Stimulated activated CD4-positive, alpha-beta T cell treated with anti-CD3 and anti-CD28 coated beads, Interleukin-12 subunit alpha, Interleukin-12 subunit beta, amount 100 ng/mL, for 24 hours (primary cell): Measurements from ENCODE around the gene RFX4.
"Not testable (repeated sequence)": the region's sequence is repeated elsewhere in the genome, so short reads cannot be mapped to it uniquely, and the experiment has no call there.

Source experiments
- DNase-seq, 2 experiments: peaks; one replicate each; pipeline ENCODE4 v3.0.0-alpha.2; 2020; ENCODE audit warnings: low read depth in 2 of 2

RFX4 gene

GRCh38 chr12:106690569-106691305 lies 107.9 kb downstream of the RFX4 start:
- no peak for DNase-seq

DNA sequence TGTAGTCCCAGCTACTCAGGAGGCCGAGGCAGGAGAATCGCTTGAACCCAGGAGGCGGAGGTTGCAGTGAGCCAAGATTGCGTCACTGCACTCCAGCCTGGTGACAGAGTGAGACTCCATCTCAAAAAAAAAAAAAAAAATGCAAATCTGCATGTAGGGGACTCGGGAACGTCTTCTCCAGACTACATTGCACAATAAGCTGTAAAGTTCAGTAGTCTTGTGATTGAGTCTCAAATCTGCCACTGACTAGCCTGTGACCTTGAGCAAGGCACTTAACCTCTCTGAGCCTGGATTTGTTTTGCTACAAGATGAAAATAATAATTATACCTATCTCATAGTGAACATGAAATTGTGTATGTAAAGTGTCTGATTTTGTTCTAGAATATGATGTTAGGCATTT lies 109.2 kb downstream of the RFX4 start:
- not testable (repeated sequence) for DNase-seq

- no peak for DNase-seq
Measured at GRCh38 chr12:106692896-106693820, 110.4 kb downstream of the RFX4 start.

DNA sequence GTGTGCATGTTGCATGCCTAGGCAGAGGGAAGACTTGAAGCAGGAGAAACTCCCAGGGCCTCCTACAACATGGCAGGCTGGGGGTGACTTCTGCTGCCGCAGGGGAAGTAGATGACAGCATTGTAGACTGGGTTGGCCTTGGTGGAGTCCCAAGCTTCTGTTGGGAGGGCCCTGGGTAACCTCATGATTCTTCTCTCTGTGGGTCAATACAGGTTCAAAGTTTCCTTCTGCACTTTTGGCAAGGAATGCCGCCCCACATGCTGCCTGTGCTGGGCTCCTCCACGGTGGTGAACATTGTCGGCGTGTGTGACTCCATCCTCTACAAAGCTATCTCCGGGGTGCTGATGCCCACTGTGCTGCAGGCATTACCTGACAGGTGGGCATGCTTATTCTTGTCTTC lies 113.3 kb downstream of the RFX4 start:
- no peak for DNase-seq

DNA sequence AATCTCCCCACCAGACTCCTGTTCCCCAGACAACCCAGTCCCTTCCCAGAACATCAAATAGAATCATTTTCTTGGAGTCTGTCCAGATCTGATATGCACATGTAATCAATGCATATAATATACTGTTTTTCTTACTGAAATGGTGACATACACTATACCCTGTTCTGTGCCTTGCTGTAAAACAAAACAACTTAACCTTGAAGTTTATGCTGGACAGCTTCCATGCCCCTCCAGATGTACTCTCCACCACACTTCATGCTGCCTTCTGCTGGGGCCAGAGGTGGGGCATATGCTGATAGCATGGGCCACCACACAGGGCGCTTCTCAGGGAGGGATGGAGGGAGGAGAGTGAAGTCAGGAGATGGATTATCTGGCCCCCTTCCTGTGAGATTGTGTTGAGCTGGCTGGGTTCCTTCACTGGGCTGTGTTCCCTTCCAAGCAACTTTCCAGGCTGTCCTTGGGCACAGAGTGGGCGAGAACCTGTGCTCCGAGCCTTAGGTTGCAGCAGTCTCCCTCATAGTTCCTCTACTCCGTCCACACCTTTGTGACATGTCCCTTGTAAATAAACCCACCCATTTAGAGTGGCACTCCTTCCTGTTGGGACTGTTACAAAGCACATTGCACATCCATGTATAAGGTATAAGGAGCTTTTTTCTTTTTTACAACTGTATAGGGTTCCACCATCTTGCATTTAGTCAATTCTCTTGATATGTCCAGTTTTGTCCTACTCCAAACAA lies 114.0 kb downstream of the RFX4 start:
- DNase-seq, result no peak

DNA sequence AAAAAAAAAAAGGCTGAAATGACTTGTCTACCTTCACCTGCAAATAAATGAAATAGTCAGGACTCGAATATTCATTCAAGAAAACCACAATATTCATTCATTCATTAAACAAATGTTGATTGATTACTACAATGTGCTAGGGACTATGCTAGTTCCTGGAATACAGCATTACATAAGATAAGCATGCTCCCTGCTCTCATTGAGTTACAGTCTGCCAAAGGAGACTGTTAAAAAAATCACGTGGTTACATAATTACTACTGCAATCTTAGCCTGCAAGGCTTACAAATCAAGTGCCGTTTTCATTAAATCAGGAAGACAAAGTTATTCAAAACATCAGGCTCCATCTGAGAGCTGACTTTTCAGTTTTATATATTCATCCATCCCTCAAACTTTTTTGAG lies 121.3 kb downstream of the RFX4 start:
- DNase-seq, result no peak

GRCh38 chr12:106705971-106706370 lies 123.2 kb downstream of the RFX4 start:
- no peak for DNase-seq

GRCh38 chr12:106709068-106709511 lies 126.3 kb downstream of the RFX4 start:
- no peak for DNase-seq

DNA sequence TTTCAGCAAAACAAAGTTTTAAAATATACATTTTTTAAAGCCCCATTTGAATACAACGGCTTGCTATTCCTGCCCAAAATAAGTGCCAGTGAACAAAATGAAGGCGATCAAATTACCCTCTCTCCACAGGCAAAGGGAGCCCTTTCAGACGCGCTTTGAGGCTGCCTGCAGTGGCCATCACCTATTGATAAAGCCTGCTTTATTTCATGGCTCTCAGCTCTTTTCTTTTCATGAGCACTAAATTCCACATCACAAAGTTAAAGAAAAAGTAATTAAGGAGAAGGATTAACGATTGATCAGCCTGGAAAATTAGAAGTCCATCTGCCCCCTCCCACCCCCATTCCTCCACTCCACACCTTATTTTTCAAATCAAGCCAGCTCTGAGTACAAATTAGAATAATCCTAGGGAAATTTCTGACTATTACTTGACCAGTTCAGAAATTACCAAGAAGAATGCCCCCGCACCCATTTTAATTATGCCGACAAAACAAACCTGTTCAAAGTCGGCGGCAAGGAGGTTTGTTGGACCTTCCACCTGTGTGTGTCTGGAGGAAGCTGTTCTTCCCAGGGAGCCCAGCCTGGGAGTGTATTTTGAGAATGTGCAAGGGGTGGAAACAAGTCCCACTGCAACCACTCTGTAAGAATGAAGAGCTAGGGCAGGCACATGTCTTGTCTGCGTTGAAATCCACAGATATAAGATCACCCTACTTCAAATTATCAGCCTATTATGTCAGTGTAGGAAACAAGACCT lies 127.5 kb downstream of the RFX4 start:
- no peak for DNase-seq

- no peak for DNase-seq
Measured at GRCh38 chr12:106711316-106711715, 128.5 kb downstream of the RFX4 start.

DNA sequence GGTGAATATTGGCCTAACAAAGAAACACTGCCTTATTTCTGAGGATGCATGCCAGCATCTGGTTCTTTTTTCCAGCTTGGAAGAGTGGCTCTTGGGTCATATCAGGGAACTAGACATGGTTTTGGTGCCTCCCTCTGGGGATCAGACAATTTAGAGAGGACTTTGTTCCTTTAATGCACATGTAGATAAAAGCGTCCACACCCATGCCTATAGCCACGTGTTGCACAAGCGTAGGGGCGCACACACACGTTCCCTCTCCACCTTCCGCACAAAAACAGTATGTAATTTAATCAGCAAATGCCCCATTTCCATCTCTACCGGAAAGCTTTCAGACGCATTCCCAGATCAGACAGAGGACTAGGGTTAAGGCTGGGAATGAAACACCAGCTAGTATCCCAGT lies 130.0 kb downstream of the RFX4 start:
- DNase-seq, result no peak

GRCh38 chr12:106714926-106715325 lies 132.1 kb downstream of the RFX4 start:
- DNase-seq, result no peak

GRCh38 chr12:106715582-106715981 lies 132.8 kb downstream of the RFX4 start:
- no peak for DNase-seq

GRCh38 chr12:106717673-106718072 lies 134.9 kb downstream of the RFX4 start:
- no peak for DNase-seq

DNA sequence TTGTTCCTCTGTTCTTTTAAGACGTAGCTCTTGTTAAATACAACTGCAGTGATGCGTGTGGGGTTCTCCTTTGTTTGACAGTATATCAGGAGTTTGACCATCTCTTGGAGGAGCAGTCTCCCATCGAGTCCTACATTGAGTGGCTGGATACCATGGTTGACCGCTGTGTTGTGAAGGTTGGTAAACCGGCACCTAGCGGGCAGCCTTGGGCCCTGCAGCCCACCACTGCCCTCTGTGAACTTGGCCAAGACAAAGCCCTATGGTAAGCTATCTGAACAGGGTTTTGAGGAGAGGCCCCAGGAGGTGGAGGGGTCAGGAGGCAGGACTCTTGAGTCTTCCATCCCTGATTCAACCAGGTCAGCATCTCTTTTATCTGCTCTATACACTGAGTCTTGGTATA lies 137.1 kb downstream of the RFX4 start:
- DNase-seq, result no peak

- no peak for DNase-seq
Measured at GRCh38 chr12:106720696-106721095, 137.9 kb downstream of the RFX4 start.

GRCh38 chr12:106721915-106722314 lies 139.1 kb downstream of the RFX4 start:
- DNase-seq, result no peak

DNA sequence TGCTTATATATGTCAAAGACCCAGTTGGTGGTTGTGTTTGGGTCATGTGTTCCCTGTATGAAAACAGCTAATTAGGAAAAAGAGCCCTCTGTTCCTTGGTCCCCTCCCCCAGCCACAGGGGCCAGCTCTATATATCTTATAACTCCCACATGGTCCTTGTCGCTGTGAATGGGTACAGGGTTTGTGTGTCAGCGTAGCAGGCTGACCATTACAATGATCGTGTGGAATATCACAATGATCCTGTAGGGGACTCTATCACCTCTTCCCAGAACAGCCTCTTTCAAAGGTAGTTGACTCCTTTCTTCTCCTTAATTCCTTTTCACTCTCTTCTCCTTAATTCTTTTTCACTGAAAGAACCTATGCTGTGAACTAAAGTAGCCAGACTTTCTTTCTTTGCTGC lies 140.0 kb downstream of the RFX4 start:
- DNase-seq, result no peak

GRCh38 chr12:106723416-106723815 lies 140.6 kb downstream of the RFX4 start:
- DNase-seq, result no peak

GRCh38 chr12:106724116-106724515 lies 141.3 kb downstream of the RFX4 start:
- no peak for DNase-seq

DNA sequence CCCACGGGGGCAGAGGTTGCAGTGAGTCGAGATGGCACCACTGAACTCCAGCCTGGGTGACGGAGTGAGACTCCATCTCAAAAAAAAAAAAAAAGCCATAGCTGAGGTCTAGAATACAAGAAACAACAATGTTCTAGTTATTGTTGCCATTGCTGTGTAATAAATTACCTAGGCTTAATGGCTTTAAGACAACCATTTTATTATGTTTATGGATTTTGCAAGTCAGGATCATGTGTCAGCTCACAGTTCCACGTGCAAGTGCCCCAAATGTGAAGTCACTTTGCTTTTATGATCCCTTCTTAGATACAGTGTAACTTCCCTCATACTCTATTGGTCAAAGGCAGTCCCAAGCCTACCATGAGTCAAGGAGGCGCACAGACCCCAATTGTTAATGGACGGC lies 142.1 kb downstream of the RFX4 start:
- DNase-seq, result no peak
